Heart left ventricle (tissue), 13 donors: ENCODE results near the gene TBX5.

Experiments used
- POLR2A ChIP-seq, 2 donors: fragments of 450-650 bp; IDR thresholded peaks; one replicate each; pipeline ENCODE4 v1.6.1; 2017; ENCODE audit warnings: antibody characterized with exemption in 2 of 2, mild to moderate bottlenecking in 2 of 2, moderate library complexity in 2 of 2
- TF ChIP-seq, protein P1 (sequence below), 12 donors: fragments of 200-600 bp; sonication (generic) in 4 of 12; IDR thresholded peaks; one replicate each; pipeline versions ENCODE4 v1.5.0 to v1.8.0; 2018 to 2022; ENCODE audit warnings: antibody characterized with exemption in 12 of 12, mild to moderate bottlenecking in 5 of 12
- donor health status: ischemic (EF 13 %, LVEDD 7.1; RV severe dilation, severe dysfunction).
- donor health status: DM: no; HTN: yes; CAD: no.
- donor health status: DM: no; HTN: no; CAD: no.
- donor health status: ischemic (EF 25% LVEDD 6.9; RV normal size, moderate dysfunction).
- donor health status: ischemic (EF 25% LVEDD 5.7; RV mildly dilated, moderate dysfunction).
- donor health status: ischemic (EF 35%, LVEDD 5.7; RV mildly dilated, moderate dysfunction).
- donor health status: nonischemic (EF 11% LVEDD 7.7; RV severe dilation, severe dysfunction).
- donor health status: DM: yes; HTN: yes; CAD: no.
- donor health status: PGD.
- donor health status: ischemic (EF 29% LVEDD 5.4; RV normal size, mild dysfunction).
- donor health status: nonischemic (EF 23%, LVEDD 6.1; RV moderate dilation, normal function).

DNA sequence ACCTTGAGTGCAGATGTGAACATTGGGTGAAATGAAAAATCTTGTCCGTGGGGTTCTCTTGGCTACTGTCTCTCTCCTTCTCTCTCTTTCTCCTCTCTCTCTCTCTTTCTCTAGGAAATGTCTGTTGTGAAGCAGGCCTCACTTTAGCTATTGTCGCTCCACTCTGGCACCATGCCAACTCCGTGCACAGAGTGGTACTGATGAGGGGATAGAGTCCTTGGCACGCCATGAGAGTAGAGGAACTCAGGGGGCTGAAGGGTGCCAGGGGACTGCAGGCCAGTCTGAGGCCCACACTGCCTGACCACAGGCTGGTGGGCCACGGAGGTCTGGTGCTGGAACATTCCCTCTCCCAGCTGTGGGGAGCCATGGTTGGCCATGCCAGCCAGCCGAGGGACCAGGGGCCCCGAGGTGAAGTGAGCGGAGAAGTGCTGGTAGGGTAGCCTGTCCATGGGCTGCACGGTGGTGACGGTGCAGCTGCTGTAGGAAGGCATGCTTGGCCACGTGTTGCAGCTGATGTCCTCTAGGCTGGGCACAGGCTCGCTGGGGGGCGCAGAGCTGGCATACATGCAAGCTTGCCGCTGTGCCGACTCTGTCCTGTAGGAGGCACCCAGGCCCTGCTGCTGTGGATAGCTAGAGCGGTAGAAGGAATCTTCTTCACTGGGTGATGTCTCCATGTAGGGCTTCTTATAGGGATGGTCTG, 50.4 kb downstream of the TBX5 start:
- TF ChIP-seq, protein P1, sequence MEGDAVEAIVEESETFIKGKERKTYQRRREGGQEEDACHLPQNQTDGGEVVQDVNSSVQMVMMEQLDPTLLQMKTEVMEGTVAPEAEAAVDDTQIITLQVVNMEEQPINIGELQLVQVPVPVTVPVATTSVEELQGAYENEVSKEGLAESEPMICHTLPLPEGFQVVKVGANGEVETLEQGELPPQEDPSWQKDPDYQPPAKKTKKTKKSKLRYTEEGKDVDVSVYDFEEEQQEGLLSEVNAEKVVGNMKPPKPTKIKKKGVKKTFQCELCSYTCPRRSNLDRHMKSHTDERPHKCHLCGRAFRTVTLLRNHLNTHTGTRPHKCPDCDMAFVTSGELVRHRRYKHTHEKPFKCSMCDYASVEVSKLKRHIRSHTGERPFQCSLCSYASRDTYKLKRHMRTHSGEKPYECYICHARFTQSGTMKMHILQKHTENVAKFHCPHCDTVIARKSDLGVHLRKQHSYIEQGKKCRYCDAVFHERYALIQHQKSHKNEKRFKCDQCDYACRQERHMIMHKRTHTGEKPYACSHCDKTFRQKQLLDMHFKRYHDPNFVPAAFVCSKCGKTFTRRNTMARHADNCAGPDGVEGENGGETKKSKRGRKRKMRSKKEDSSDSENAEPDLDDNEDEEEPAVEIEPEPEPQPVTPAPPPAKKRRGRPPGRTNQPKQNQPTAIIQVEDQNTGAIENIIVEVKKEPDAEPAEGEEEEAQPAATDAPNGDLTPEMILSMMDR (IDR thresholded peaks at IDR 0.05) = peak in 10 of 12 donors; percentile 28 to 63 (median 43)
- TF ChIP-seq POLR2A (IDR thresholded peaks at IDR 0.05) = no peak
